Activated CD8-positive, alpha-beta T cell treated with anti-CD3 and anti-CD28 coated beads for 36 hours (primary cell): ENCODE data around the gene UGT1A6. TPM values are rescaled to one million over a fixed set of nuclear protein-coding genes. Genes with fewer than 3 reads are reported as not detected.

Experiments
- ATAC-seq: fragments of 200-7000 bp; cut with Tn5 transposase; one replicate; pipeline ENCODE4 v1.10.0; 2021; ENCODE audit warnings: mild to moderate bottlenecking, moderate library complexity
- CTCF ChIA-PET: fragments of 350-600 bp; sonication (Branson Sonifier 250); formaldehyde crosslinking; loops from one replicate; lab custom pipeline; 2021; ENCODE audit warnings: antibody characterized with exemption; lab: Charles Lee
- POLR2A ChIA-PET: fragments of 350-600 bp; sonication (Branson Sonifier 250); formaldehyde crosslinking; loops from one replicate; lab custom pipeline; 2021; ENCODE audit warnings: antibody characterized with exemption; lab: Charles Lee
- DNase-seq: peaks from one replicate; pipeline ENCODE4 v3.0.0-alpha.2; 2020
- H3K27ac Mint-ChIP-seq: one replicate; pipeline ENCODE4 v1.8.0; 2021; ENCODE audit warnings: mild to moderate bottlenecking, mixed read lengths
- H3K27me3 Mint-ChIP-seq: one replicate; pipeline ENCODE4 v1.8.0; 2021; ENCODE audit warnings: mixed read lengths
- H3K36me3 Mint-ChIP-seq: one replicate; pipeline ENCODE4 v1.8.0; 2021; ENCODE audit warnings: low read depth, mixed read lengths
- H3K4me1 Mint-ChIP-seq: one replicate; pipeline ENCODE4 v1.8.0; 2021; ENCODE audit warnings: low read depth, mixed read lengths
- H3K4me3 Mint-ChIP-seq: one replicate; pipeline ENCODE4 v1.8.0; 2021; ENCODE audit warnings: mild to moderate bottlenecking, moderate library complexity, mixed read lengths
- H3K9me3 Mint-ChIP-seq: one replicate; pipeline ENCODE4 v1.8.0; 2021; ENCODE audit warnings: mixed read lengths
- CTCF ChIP-seq: fragments of 200-600 bp; IDR thresholded peaks from one replicate; pipeline ENCODE4 v1.8.0; 2022; ENCODE audit warnings: antibody characterized with exemption, mild to moderate bottlenecking
- intact Hi-C: fragments of 100-400 bp; cut with micrococcal nuclease; formaldehyde crosslinking; loops from one replicate; pipeline ENCODE4 v1.10.0; 2022
- total RNA-seq, 2 experiments: library from RNA; stranded (reverse); gene quantifications; one replicate each; pipeline ENCODE4 v1.2.3, GENCODE V29; 2021

The UGT1A6 gene
- total RNA-seq, 2 experiments from 2014 or later: not detected

GRCh38 chr2:233684640-233685039 lies 8.1 kb upstream of the UGT1A6 start:
- H3K27ac Mint-ChIP-seq: no peak overlapping the region

GRCh38 chr2:233686928-233687327 lies 5.8 kb upstream of the UGT1A6 start:
- ChIA-PET POLR2A (no interaction called here), CTCF (no interaction called here)
- Mint-ChIP-seq H3K4me3 (no peak overlapping the region), H3K27ac (no peak overlapping the region), H3K9me3 (no peaks in the 10 kb centered on the region), H3K4me1 (no peaks in the 10 kb centered on the region), H3K27me3 (no peaks in the 10 kb centered on the region), H3K36me3 (no peaks in the 10 kb centered on the region)
- DNase-seq (no peak), ATAC-seq (no peak)
- intact Hi-C loops: no loop called here
- TF ChIP-seq CTCF: no peak

More at GRCh38 chr2:233684640-233685039, 8.1 kb upstream of the UGT1A6 start:
- Mint-ChIP-seq H3K9me3 (no peaks in the 10 kb centered on the region), H3K36me3 (no peaks in the 10 kb centered on the region), H3K4me1 (no peaks in the 10 kb centered on the region), H3K4me3 (no peak overlapping the region), H3K27me3 (peaks cover 1% of the 10 kb centered on the region)
- POLR2A ChIA-PET: no interaction called here
- CTCF ChIA-PET: no interaction called here
- DNase-seq: no peak
- no peak for ATAC-seq
- TF ChIP-seq CTCF: no peak
- intact Hi-C loops: no loop called here

- POLR2A ChIA-PET: no interaction called here
- no peak for TF ChIP-seq CTCF
Observed at GRCh38 chr2:233688341-233688740, 4.3 kb upstream of the UGT1A6 start.

GRCh38 chr2:233689031-233689430 lies 3.7 kb upstream of the UGT1A6 start:
- no peaks in the 10 kb centered on the region for H3K27me3 Mint-ChIP-seq
- POLR2A ChIA-PET: no interaction called here
- H3K4me1 Mint-ChIP-seq: no peaks in the 10 kb centered on the region

More at GRCh38 chr2:233688341-233688740, 4.3 kb upstream of the UGT1A6 start:
- H3K9me3 Mint-ChIP-seq: no peaks in the 10 kb centered on the region
- no peaks in the 10 kb centered on the region for H3K27me3 Mint-ChIP-seq
- CTCF ChIA-PET: no interaction called here
- DNase-seq (no peak), ATAC-seq (no peak)
- no peaks in the 10 kb centered on the region for H3K36me3 Mint-ChIP-seq
- no peaks in the 10 kb centered on the region for H3K4me1 Mint-ChIP-seq
- no peak overlapping the region for H3K27ac Mint-ChIP-seq
- no peak overlapping the region for H3K4me3 Mint-ChIP-seq
- intact Hi-C loops: no loop called here

GRCh38 chr2:233689501-233689900 lies 3.2 kb upstream of the UGT1A6 start:
- intact Hi-C loops: no loop called here
- ATAC-seq (no peak), DNase-seq (no peak)
- Mint-ChIP-seq H3K9me3 (no peaks in the 10 kb centered on the region), H3K27me3 (no peaks in the 10 kb centered on the region), H3K36me3 (no peaks in the 10 kb centered on the region), H3K4me1 (no peaks in the 10 kb centered on the region), H3K4me3 (no peak overlapping the region), H3K27ac (no peak overlapping the region)
- CTCF ChIA-PET: no interaction called here
- POLR2A ChIA-PET: no interaction called here
- TF ChIP-seq CTCF: no peak

More at GRCh38 chr2:233689031-233689430, 3.7 kb upstream of the UGT1A6 start:
- no peak for DNase-seq
- CTCF ChIA-PET: no interaction called here
- intact Hi-C loops: no loop called here
- Mint-ChIP-seq H3K9me3 (no peaks in the 10 kb centered on the region), H3K4me3 (no peak overlapping the region), H3K36me3 (no peaks in the 10 kb centered on the region), H3K27ac (no peak overlapping the region)
- no peak for ATAC-seq
- TF ChIP-seq CTCF: no peak
